ENCODE data around the gene IPO4. TPM values are rescaled to one million over a fixed set of nuclear protein-coding genes. Genes with fewer than 3 reads are reported as not detected.

IPO4 gene
- total and polyA plus RNA-seq, 2 of the 13 experiments (the other 11 are each of a cell fraction or from before 2014, with no cell fraction given), result 39.0 to 179 TPM

- no peak for TF ChIP-seq TFE3 (CRISPR knock-in tag; IDR thresholded peaks at IDR 0.05)
- 0 out of 2 replicates have a peak, but pooled peaks have one; percentile 10 for TF ChIP-seq RARG (CRISPR knock-in tag; IDR thresholded peaks at IDR 0.05; ENCODE audit: low read depth)
- 0 out of 2 replicates have a peak, but pooled peaks have one; percentile 1 for TF ChIP-seq HCFC1 (IDR thresholded peaks at IDR 0.05; ENCODE audit: low read depth, low read length)
- no peak for TF ChIP-seq MYPOP (CRISPR knock-in tag; IDR thresholded peaks at IDR 0.05)
- no peak for TF ChIP-seq GLMP (CRISPR knock-in tag; IDR thresholded peaks at IDR 0.05; ENCODE audit: borderline replicate concordance)
- TF ChIP-seq ARNT (IDR thresholded peaks at IDR 0.05), result no peak
- TF ChIP-seq ZMAT3 (CRISPR knock-in tag; conservative IDR thresholded peaks at IDR 0.05), result peak; percentile 62; the same call in 1 of the 2 replicates
- 0 out of 2 replicates have a peak, but pooled peaks have one; percentile 50 for TF ChIP-seq ZKSCAN5 (CRISPR knock-in tag; IDR thresholded peaks at IDR 0.05)
- TF ChIP-seq PHF8 (CRISPR knock-in tag; IDR thresholded peaks at IDR 0.05), result peak; percentile 46; the same call in 1 of the 2 replicates
- peak; percentile 10; the same call in 1 of the 2 replicates for TF ChIP-seq ATF3 (CRISPR knock-in tag; IDR thresholded peaks at IDR 0.05)
- TF ChIP-seq MED8 (CRISPR knock-in tag; IDR thresholded peaks at IDR 0.05; ENCODE audit: insufficient replicate concordance), result peak; percentile 84
- peak; percentile 53; the same call in 1 of the 2 replicates for TF ChIP-seq ZNF768 (CRISPR knock-in tag; IDR thresholded peaks at IDR 0.05)
- peak; percentile 36; the same call in 1 of the 2 replicates for TF ChIP-seq SP1 (IDR thresholded peaks at IDR 0.05)
- no peak for TF ChIP-seq SP1 (CRISPR knock-in tag; IDR thresholded peaks at IDR 0.05)
- 0 out of 2 replicates have a peak, but pooled peaks have one; percentile 12 for TF ChIP-seq MYC (CRISPR knock-in tag; IDR thresholded peaks at IDR 0.05; ENCODE audit: borderline replicate concordance)
- TF ChIP-seq ELF4 (CRISPR knock-in tag; IDR thresholded peaks at IDR 0.05; ENCODE audit: borderline replicate concordance), result no peak
- 0 out of 2 replicates have a peak, but pooled peaks have one; percentile 10 for TF ChIP-seq TFDP1 (CRISPR knock-in tag; IDR thresholded peaks at IDR 0.05; ENCODE audit: borderline replicate concordance)
- peak; percentile 94 for TF ChIP-seq DBP (CRISPR knock-in tag; IDR thresholded peaks at IDR 0.05; ENCODE audit: not compliant biosample characterization)
- no peak for TF ChIP-seq ZNF34 (CRISPR knock-in tag; IDR thresholded peaks at IDR 0.05; ENCODE audit: borderline replicate concordance)
- TF ChIP-seq NFE2L1 (CRISPR knock-in tag; IDR thresholded peaks at IDR 0.05; ENCODE audit: borderline replicate concordance), result peak; percentile 21; the same call in 1 of the 2 replicates
- peak; percentile 40; the same call in 1 of the 2 replicates for TF ChIP-seq KLF15 (CRISPR knock-in tag; IDR thresholded peaks at IDR 0.05; ENCODE audit: borderline replicate concordance)
- peak; percentile 46; the same call in 1 of the 2 replicates for TF ChIP-seq PAX8 (CRISPR knock-in tag; IDR thresholded peaks at IDR 0.05; ENCODE audit: borderline replicate concordance)
- TF ChIP-seq MXD3 (CRISPR knock-in tag; IDR thresholded peaks at IDR 0.05), result 0 out of 2 replicates have a peak, but pooled peaks have one; percentile 32
Observed at GRCh38 chr14:24147761-24148428, 40.7 kb downstream of the IPO4 start (continued).

All from HepG2 (cell line).